HG03575 (cell line): Measurements from ENCODE around the gene ITPK1.

ENCODE experiments used
- ATAC-seq: cut with Tn5 transposase; IDR thresholded peaks from one replicate; pipeline ENCODE4 v1.9.1; 2021; ENCODE audit not compliant: unreplicated experiment, insufficient number of reproducible peaks, low FRiP score; ENCODE audit errors: extremely low read depth

Gene ITPK1

DNA sequence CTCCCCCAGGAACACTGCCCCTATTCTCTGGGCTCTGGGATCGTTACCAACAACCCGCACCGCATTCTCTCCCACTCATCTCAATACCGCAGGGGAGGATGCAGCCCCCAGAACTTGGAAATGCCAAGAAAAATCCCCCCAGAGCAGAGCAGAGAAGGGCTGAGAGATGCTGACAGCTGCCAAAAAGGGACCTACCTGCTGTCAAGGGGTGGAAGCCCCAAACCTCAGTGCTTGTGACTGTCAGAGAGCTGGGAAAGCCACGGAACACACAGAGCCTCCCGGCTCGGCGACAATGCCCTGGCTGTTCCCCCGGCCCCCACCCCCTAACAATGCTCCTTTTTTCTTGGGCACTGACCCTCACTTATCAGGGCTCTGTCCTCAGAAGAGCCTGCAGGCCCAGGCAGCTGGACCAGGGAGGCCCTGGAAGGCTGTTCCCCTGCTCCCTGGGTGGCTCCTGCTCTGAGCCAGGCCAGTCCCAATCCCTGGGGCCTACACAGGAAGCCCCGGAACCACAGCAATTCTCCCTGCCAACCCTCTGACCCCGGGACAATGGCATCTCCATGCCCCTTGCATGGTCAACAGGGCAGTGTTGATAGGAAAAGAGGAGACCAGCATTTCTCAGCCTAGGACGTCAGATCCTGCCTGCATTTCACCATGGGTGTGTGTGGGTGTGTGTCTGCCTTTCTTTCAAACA lies 78.9 kb downstream of the ITPK1 start:
- no peak for ATAC-seq

DNA sequence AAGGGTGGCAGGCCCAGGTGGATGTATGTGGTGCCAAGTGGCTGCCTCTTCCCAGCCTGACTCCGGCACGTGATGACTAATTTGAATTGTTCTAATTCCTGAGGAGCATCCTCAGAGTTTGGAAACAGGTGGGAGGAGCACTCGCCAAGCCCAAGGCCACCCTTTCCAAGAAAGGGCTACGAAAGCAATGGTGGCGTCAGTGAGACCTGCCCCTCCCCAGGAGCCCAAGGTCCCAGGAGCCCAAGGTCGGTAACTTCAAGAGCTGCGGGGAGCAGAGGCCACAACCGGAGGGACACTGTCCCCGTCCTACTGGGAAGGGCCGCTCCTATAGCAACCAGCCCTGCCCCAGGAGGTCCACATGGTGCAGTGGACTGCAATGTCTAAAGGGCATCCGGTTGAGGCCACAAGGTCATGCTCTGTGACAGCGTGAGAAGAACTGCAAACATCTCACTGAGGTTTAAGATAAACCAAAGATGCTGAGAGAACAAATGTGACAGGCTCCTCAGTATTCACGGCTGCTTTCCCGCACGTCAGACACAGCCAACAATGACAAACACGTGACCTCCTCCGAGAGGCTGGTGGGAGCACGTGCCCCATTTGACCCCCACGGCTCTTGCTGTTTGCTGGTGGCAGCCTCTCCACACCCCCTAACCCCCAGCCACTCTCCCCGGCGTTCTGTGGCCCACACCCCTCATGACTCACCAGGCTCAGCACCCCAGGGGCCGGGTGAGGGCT lies 79.6 kb downstream of the ITPK1 start:
- ATAC-seq, result no peak

DNA sequence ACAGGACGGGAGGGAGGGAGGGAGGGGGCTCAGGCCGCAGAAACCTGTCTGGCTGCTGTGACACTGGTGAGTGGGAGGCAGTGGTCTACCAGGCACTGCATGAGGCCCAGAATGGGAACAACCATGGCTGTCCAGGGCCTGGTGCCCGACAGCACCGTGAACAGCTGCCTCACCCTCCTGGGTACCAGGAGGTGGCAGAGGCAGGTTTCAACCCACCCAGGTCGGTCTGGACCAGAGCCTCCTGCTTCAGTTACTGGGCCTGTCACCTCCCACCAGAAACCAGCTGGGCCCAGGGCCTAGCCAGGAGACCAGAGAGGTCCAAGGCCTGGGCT lies 80.2 kb downstream of the ITPK1 start:
- ATAC-seq, result no peak

DNA sequence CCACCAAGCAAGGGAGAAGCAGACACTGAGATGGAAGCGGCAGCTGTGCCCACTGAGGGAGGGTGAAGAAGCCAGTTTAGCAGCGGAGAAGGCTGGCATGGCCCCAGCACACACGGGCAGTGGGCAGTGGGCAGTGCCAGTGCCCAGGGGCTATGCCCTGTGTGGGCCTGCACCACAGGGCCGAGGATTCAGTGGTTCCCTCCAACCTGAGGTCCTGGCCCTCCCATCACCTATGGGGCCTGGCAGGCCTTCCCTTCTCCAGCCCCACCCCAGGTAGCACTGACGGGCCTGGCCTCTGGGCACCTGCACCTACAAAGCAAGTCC lies 81.1 kb downstream of the ITPK1 start:
- no peak for ATAC-seq

DNA sequence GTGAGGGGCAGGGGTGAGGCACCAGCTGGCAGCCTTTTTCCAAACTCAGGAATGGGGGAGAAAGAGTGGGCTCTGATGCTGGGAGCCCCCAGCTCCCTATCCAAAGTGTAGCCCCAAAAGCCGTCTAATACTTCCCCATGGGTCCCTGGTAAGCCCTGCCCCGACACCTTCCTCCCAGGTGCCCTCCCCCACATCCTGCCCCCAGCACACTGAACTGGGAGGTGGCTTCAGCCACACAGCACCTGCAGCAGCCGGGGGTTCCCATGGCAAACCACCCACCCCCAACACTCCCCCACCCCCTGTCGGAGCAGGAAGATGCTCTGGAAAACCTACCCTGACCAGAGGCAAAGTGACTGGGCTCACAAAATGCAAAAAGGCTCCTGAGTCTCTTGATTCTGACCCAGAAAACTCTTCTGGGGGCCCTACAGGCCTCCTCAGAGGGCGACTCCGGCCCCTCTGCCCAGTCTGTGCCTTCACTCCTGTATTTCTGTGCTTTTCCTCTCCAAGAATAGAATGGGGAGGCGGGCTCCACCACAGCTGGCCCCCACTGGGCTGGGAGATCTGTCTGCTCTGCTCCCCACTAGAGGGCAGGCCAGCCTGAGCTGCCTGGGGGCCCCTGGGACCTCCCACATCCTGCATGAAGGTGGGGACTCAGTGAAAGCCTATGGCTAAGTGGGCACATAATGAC lies 81.6 kb downstream of the ITPK1 start:
- ATAC-seq, result no peak

DNA sequence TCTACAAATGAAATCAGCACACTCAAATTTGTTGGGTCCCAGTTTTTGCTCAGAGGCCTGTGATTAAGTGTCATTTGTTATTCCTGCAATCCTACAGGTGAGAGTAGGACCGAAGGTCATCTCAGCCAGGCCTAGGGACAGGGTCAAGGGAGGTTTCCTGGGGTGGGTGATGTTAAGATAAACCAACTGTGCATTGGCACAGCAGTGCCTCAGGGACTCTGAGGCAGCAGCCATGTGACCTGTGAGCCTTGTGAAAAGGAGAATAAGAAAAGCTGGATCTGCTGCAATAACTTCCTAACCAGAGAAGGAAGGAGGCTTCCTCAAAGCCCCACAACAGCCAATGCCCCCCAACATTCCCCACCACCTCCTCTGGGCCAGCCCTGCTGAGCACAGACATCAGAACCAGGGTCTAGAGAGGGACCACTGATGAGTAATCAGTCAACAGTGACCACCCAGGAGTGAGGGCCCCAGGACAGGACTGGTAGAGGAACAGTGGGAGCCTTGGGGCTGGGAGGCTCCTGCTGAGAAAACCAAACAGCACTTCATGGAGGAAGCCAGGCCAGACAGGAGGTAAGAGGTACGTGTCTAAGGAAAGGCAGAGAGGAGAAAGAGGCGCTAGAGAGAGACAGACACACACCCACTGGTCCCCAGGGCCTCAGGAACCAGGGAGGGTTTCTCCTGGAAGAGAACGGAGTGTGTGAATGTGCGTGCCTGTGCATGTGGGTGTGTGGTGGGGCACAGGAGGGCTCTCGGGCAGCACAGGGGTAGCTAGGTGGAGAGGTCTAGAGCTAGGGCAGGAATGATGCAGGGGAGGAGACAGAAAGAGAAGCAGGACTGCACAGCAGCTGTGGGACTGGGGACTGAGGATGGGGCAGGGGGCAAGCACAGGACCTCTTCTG lies 82.4 kb downstream of the ITPK1 start:
- ATAC-seq, result no peak

DNA sequence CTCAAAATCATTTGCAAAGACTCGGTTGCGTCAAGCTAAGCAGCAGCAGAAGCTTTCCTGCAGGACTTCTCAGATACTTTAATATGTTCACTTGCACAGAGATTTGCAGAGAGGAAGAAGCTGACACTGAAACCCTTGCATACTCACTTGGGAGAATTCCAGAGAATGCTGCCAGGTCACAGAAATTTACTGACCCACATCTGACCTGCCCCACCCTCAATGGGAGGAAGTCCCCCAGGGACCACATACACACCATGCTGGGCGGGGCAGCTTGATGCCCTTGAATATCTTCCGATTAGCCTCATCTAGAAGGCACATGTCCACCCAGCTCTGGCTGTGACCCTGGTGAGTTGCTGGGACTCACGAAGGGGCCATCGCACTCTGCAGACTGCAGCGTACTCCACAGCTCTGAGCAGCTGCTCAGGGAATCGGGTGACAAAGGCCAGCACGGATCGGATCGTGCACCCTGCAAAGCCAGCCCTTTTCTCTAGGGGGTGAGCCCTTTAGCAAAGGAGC lies 83.2 kb downstream of the ITPK1 start:
- no peak for ATAC-seq

DNA sequence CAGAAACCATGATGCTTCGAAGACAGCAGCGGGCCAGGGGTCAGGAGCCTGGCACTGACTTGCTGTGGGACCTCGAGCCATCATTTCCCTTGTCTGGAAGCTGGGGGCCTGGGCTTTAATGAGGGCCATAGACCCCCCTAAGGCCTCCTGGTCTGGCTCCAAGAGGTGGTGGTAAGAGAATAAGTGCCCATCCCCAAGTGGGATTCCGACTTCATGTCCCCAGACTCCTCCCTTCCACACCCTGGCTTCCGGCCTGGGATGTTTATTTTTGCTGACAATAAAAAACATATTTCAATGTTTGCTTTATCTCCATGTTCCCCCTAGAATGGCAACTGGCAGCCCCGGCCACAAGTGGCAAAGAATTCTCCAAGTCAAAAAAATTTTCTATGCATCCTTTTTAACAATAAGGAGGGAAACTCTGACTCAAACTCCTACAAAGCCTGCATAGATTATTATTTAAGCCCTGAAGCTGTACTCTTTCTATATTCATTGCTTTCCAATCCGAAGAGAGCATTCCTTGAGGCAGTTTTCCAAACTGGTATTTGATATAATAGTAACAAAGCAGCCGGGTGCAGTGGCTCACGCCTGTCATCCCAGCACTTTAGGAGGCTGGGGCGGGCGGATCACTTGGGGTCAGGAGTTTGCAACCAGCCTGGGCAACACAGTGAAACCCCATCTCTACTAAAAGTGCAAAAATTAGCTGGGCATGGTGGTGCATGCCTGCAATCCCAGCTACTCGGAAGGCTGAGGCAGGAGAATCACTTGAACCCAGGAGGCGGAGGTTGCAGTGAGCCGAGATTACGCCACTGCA lies 84.0 kb downstream of the ITPK1 start:
- ATAC-seq, result no peak

DNA sequence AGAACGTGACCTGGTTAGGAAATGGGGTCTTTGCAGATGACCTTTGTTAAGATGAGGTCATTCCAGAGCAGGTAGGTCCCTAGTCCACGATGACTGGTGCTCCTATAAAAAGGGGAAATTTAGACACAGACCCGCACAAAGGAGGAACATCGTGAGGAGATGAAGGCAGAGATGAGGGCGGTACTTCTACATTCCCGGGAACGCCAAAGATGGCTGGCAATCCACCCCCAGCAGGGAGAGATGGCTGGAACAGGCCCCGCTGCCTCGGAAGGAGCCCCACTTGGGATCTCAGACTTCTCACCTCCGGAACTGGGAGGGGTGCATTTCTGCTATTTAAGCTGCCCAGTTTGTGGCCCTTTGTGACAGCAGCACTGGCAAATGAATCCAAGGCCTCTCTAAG lies 85.0 kb downstream of the ITPK1 start:
- ATAC-seq, result no peak

DNA sequence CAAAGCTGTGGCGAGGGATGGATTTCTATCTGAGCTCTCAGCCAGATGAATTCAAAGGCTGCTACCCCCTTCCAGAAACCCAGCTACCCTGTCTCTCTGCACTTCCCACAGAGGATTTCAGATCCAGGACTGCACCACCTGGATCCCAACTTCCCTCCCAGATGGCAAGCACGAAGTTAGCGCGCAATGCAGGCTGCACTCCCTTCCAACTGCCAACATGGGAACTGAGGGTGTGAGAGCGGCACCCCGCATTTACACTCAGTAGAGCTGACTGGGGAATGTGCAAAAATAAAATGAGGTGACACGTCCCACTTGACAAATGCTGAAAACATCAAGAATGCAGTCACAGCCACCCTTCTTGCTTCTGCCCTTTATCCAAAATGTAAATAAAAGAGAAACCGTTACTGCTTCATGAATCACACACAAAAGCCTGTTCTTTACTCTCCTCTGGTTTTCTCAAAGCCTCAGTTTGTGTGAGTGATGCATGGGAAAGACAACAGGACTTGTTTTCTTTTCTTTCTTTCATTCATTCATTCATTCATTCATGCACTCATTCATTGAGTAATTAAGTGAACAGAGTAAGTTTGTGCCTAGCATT lies 85.7 kb downstream of the ITPK1 start:
- no peak for ATAC-seq

DNA sequence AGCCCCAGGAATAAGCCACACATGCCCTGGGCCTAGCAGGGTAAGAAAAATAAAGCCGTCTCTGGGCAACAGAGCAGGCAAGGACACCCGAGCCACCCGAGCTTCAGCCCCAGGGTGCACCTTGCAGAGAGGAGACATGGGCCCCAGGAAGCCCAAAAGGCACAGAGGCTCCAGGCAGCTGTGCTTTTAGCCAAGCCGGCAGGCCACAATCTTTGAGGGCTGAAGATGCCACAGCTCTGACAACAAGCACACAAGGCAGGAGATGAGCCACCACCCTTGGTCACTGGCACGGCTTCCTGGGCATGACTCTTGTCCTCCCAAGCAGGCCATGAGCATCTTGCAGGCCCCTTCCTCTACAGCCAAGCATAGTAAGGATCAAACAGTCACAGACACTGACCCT lies 86.3 kb downstream of the ITPK1 start:
- no peak for ATAC-seq

DNA sequence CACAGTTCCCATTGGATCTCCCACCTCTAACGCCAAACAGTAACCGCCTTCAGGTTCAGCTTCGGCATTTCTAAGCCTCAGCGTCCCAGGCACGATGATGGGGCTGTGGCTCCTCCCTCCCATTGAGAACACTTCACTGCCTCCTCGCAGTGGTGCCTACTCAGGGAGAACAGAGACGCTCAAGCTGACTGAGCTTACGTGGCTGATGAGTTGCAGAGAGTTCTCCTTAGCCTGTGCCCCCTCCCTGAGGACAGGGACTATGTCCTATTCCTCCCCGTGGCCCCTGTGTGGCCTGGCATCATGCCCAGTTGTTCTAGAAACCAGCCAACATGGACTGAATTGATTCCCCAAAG lies 87.0 kb downstream of the ITPK1 start:
- ATAC-seq, result no peak

DNA sequence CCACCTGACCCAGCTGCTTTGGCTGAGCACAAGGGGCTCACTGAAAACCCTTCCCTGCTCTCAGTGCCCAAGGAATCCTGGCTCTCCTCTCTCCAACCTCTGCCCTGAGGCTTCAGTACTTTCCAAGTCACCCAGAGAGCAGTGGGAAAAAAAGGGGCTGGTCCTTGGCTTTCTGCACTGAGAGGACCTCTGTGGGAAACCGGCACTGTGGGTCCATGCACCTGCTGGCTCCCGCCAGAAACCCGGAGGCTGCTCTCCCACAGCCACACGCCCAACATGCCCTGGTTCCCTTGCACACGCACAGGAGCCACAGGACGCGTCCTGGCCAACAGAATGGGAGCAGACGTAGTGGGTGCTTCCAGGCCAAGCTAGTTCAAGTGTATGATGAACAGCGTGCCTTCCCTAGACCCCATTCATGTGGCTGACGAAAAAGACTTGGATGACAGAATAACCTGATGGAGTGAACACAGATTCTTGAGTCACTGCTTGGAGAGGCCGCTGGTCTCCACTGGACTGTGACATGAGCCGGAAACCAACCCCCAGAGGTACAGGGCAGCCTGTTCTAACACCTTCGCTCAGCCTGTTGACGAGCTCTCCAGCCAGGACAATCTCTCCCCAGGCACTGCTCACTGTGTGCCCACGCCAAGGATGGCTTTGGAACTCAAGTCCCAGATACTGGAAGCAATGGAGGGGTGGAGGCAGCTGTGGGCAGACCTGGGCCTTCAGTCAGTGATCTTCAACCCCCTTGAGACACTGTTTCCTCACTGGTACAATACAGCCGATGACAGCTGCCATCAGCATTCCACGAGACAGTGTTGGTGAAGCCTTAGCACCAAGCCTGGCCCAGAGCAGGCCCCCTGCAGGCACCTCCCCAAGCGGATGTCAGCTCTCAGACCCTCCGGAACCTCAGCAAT lies 87.7 kb downstream of the ITPK1 start:
- ATAC-seq, result no peak

DNA sequence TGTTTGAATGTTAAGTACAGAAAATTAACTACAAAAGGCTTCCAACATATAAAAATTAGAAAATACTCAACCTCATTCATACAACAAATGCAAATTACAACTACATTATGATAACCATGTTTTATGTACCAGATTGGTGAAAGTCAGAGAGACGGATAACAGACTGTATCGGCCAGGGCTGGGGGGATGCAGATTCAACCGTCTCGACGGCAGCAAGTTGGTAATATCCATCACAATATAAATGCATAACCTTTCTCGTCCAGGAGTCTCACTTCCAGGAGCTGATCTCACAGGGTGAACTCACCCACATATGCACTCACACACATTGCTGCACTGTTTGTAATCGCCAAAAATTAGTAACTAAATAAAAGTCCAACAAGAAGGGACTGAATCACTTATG lies 89.4 kb downstream of the ITPK1 start:
- ATAC-seq, result no peak

DNA sequence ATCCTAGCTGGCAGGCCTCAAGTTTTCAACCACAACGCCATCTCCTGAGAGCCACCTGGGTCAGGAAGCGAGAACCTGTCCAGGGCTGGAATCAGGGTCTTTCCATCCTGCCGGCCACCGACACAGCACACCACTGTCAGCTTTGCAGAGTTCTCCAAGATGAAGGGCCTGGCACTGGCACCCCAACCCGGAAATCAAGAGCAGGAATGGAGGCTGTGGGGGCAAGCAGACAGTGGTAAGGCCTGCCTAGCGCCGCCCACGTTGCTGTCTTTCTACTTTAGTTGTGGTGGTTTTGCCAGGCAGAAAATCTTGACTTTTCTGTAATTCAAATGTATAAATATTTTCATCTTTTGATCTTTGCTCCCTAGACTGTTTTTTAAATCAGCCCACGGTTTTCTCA lies 90.7 kb downstream of the ITPK1 start:
- no peak for ATAC-seq

DNA sequence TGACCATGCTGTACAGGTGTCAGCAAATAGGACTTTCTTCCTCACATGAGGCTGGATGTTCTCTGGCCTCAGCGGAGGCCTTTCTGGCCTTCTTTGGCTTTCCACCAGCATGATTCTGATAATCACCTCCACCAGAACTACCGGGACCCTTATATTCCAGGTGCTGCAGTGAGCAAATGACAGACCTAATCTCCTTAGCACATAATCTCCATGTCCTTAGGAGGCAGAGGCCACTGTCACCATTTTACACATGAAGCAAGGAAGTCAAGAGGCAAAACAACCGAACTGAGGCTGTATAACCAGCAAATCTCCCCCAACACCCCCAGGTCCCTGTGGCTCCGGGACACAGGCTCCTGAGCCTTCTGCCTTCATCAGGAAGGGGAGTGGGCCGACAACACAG lies 91.2 kb downstream of the ITPK1 start:
- ATAC-seq, result no peak

DNA sequence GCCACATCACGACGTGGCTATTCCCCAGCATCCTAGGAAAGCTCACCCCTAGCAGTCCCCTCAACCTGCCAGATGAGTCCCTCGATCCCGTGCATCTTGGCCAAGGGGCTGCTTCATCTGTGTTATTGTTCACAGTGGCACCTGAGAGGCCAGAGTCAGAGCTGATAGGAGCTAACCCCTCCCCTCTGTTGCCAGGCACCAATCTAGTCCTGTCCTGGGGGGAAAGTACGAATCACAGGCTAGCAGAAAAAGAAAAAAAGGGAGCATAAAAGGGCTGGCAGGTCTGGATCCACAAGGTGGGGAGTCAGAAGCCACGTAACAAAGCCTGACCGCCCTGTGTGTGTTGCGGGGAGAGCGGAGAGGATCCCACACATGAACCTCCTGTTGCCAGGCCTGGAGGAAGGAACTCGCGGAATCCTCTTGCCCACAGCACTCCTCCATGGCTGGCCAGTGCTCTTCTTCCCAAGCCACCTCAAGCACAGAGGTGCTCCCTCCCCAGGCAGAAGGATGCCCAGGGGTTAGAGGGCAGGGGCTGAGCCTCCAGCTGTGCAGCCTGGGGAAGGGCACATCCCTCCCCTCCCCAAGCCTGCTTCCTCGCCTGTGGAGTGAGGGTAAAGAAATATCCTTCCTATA lies 91.8 kb downstream of the ITPK1 start:
- no peak for ATAC-seq
